ENCODE data around the gene MAPRE3. TPM values are rescaled to one million over a fixed set of nuclear protein-coding genes. Genes with fewer than 3 reads are reported as not detected.

Gene MAPRE3
- total and polyA plus RNA-seq, 4 donors: 10.2 to 41.9 (median 27.2) TPM

- Histone ChIP-seq H3K4me3 (no peak overlapping the region), H3K9ac (ENCODE audit: insufficient read depth in 1 of 2, low read length in 2 of 2) (no peak overlapping the region), H3K27me3 (ENCODE audit: control insufficient read depth in 3 of 3, insufficient read depth in 3 of 3, low read length in 2 of 3) (peaks cover 0 to 3% (median 0%) of the 10 kb centered on the region in 3 donors), H3K27ac (ENCODE audit: low read depth in 1 of 2, low read length in 1 of 2) (no peak overlapping the region), H3K4me1 (ENCODE audit: control insufficient read depth in 5 of 5, insufficient read depth in 5 of 5, low read length in 5 of 5) (peaks cover 0 to 11% (median 0%) of the 10 kb centered on the region in 5 donors), H3K36me3 (ENCODE audit: control insufficient read depth in 4 of 4, insufficient read depth in 4 of 4, low read length in 4 of 4) (no peaks in the 10 kb centered on the region), H3K9me3 (ENCODE audit: control insufficient read depth in 4 of 4, insufficient read depth in 3 of 4, low read length in 3 of 4) (peaks cover 0 to 4% (median 0%) of the 10 kb centered on the region in 4 donors)
- ATAC-seq (ENCODE audit: insufficient read depth, low FRiP score): peak; percentile 44
- TF ChIP-seq, protein P1, sequence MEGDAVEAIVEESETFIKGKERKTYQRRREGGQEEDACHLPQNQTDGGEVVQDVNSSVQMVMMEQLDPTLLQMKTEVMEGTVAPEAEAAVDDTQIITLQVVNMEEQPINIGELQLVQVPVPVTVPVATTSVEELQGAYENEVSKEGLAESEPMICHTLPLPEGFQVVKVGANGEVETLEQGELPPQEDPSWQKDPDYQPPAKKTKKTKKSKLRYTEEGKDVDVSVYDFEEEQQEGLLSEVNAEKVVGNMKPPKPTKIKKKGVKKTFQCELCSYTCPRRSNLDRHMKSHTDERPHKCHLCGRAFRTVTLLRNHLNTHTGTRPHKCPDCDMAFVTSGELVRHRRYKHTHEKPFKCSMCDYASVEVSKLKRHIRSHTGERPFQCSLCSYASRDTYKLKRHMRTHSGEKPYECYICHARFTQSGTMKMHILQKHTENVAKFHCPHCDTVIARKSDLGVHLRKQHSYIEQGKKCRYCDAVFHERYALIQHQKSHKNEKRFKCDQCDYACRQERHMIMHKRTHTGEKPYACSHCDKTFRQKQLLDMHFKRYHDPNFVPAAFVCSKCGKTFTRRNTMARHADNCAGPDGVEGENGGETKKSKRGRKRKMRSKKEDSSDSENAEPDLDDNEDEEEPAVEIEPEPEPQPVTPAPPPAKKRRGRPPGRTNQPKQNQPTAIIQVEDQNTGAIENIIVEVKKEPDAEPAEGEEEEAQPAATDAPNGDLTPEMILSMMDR (IDR thresholded peaks at IDR 0.05; ENCODE audit: control extremely low read depth, extremely low read depth): peak; percentile 42
- WGBS, 2 donors: 26 to 29% methylated on average over 28 of the region's 28 CpGs
- DNase-seq: peak; percentile 45 to 71 (median 63)
Observed at GRCh38 chr2:26942543-26943295, 27.7 kb upstream of the MAPRE3 start.

GRCh38 chr2:26945991-26946750 lies 24.3 kb upstream of the MAPRE3 start:
- ATAC-seq (ENCODE audit: insufficient read depth, low FRiP score) (no peak), DNase-seq (no peak)
- H3K4me3 ChIP-seq: no peak overlapping the region
- peaks cover 0 to 3% (median 0%) of the 10 kb centered on the region in 3 donors for H3K27me3 ChIP-seq (ENCODE audit: control insufficient read depth in 3 of 3, insufficient read depth in 3 of 3, low read length in 2 of 3)
- no peak overlapping the region for H3K27ac ChIP-seq (ENCODE audit: low read depth in 1 of 2, low read length in 1 of 2)
- H3K4me1 ChIP-seq (ENCODE audit: control insufficient read depth in 5 of 5, insufficient read depth in 5 of 5, low read length in 5 of 5): peaks cover 0 to 12% (median 0%) of the 10 kb centered on the region in 5 donors
- H3K9ac ChIP-seq (ENCODE audit: insufficient read depth in 1 of 2, low read length in 2 of 2): no peak overlapping the region
- H3K9me3 ChIP-seq (ENCODE audit: control insufficient read depth in 4 of 4, insufficient read depth in 3 of 4, low read length in 3 of 4): peaks cover 0 to 6% (median 0%) of the 10 kb centered on the region in 4 donors
- TF ChIP-seq, protein P1 (IDR thresholded peaks at IDR 0.05; ENCODE audit: control extremely low read depth, extremely low read depth): no peak
- no peaks in the 10 kb centered on the region for H3K36me3 ChIP-seq (ENCODE audit: control insufficient read depth in 4 of 4, insufficient read depth in 4 of 4, low read length in 4 of 4)
- 81 to 84% methylated on average over 12 of the region's 12 CpGs for WGBS, 2 donors

DNA sequence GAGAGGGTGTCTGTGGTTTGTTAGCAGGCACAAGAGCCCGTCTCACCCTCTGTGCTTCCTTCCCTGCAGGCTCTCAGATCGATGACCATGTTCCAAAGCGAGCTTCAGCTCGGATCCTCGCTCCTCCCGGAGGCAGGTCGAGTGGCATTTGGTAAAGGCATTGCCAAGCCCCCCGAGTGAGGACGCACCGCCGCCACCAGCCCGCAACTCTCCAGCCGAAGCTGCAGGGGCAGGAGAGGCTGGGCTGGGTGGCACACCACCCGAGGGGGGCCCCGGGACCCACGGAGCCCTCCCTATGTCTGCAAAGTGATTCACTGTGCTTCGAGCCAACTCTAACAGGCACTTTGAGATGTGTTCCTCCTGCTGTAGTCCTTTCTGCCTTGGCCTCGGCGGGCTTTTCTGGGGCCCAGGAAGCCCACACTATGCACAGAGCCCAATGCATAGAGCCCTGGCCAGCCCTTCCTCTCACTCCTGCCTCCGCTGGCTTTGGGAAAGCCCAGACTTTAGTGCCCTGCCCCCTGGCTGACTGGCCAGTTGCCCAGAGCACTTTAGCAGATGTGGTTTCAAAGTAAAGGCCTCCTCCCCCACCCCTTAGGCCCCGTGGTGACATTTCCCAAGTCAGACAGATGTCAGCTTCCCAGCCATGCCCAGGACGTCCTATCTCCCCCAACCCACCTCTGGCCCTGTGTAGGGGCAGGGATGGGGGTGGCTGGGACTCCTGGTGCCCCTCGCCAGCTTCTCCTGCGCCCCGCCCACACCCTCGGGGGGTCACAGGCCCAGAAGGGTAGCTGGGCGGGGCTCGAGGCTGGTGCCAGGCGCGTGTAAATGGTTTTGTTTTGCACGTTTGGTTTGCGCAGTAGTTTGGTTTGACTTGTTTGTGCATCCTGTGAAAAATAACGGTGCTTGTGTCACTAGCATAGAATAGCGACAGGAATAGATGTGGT lies 23.3 kb upstream of the MAPRE3 start:
- Histone ChIP-seq H3K4me3 (no peak overlapping the region), H3K36me3 (ENCODE audit: control insufficient read depth in 4 of 4, insufficient read depth in 4 of 4, low read length in 4 of 4) (no peaks in the 10 kb centered on the region), H3K4me1 (ENCODE audit: control insufficient read depth in 5 of 5, insufficient read depth in 5 of 5, low read length in 5 of 5) (peaks cover 0 to 12% (median 0%) of the 10 kb centered on the region in 5 donors), H3K27ac (ENCODE audit: low read depth in 1 of 2, low read length in 1 of 2) (no peak overlapping the region), H3K27me3 (ENCODE audit: control insufficient read depth in 3 of 3, insufficient read depth in 3 of 3, low read length in 2 of 3) (peaks cover 0 to 3% (median 0%) of the 10 kb centered on the region in 3 donors), H3K9ac (ENCODE audit: insufficient read depth in 1 of 2, low read length in 2 of 2) (no peak overlapping the region), H3K9me3 (ENCODE audit: control insufficient read depth in 4 of 4, insufficient read depth in 3 of 4, low read length in 3 of 4) (peaks cover 0 to 6% (median 0%) of the 10 kb centered on the region in 4 donors)
- peak; percentile 81 to 86 (median 82) for DNase-seq
- peak; percentile 37 for ATAC-seq (ENCODE audit: insufficient read depth, low FRiP score)
- TF ChIP-seq, protein P1 (IDR thresholded peaks at IDR 0.05; ENCODE audit: control extremely low read depth, extremely low read depth): no peak
- WGBS, 2 donors: 55 to 71% methylated on average over 34 of the region's 34 CpGs
